ENCODE results near the gene PLEKHD1.

DNA sequence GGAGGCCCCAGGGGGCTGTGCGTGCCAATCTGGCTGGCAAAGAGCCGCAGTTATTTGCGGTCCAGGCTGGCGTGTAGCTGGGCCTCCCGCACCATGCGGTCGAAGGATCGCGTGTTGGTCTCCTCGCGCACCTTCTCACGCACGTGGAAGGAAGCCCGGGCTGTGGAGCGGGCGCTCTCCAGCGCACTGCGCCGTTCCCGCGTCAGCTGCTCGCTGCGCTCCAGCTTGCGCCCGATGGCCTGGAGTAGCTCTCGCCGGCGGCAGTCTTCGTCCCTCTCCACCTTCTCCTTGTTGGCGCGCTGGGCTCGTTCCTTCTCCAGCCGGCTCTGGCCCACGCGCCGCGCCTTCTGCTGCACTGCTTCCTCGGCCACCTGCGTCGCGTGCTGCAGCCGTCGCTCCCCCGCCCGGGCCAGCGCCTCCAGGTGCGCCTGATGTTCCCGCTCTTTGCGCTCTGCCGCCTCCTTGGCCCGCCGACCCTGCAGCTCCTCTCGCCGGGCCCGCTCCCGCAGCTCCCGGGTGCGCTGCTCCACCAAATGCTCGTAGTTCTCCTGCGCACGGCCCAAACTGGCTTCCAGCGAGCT, 87.0 kb downstream of the PLEKHD1 start:
- TF ChIP-seq POLR2A (IDR thresholded peaks at IDR 0.05; ENCODE audit: low read length) (no peak), GATA1 (IDR thresholded peaks at IDR 0.05; ENCODE audit: low read depth, low read length) (no peak)

Data from erythroblast (primary cell).